ENCODE data around the gene HIVEP3.

DNA sequence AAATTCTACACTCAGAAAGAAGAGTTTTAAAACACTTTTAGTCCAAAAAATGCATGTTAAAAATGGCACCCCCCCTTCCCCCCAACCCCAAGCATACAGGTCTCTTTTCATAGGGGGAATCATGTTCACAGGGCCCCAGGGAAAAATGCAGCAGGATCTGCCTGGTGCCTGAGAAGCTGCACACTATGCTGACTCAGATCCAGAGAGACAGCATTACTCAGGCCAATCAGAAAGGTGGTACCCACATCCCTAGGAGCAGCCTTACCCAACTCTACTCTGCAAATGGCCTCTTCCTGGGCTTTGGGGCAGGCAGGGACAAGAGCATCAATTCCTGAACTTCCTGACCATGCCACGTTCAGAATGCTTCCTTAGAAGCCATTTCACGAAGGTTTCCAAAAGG is 119.0 kb downstream of the HIVEP3 start:
- TF ChIP-seq CTCF (IDR thresholded peaks at IDR 0.05) (no peak), ZNF532 (CRISPR knock-in tag; IDR thresholded peaks at IDR 0.05; ENCODE audit: borderline replicate concordance) (no peak), TP53 (CRISPR knock-in tag; IDR thresholded peaks at IDR 0.05) (no peak), ELF4 (CRISPR knock-in tag; IDR thresholded peaks at IDR 0.05; ENCODE audit: low read depth) (no peak), FOXJ3 (CRISPR knock-in tag; IDR thresholded peaks at IDR 0.05; ENCODE audit: borderline replicate concordance) (no peak), ZNF121 (CRISPR knock-in tag; IDR thresholded peaks at IDR 0.05) (no peak)
- TF ChIP-seq, protein P1, sequence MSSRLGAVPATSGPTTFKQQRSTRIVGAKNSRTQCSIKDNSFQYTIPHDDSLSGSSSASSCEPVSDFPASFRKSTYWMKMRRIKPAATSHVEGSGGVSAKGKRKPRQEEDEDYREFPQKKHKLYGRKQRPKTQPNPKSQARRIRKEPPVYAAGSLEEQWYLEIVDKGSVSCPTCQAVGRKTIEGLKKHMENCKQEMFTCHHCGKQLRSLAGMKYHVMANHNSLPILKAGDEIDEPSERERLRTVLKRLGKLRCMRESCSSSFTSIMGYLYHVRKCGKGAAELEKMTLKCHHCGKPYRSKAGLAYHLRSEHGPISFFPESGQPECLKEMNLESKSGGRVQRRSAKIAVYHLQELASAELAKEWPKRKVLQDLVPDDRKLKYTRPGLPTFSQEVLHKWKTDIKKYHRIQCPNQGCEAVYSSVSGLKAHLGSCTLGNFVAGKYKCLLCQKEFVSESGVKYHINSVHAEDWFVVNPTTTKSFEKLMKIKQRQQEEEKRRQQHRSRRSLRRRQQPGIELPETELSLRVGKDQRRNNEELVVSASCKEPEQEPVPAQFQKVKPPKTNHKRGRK (CRISPR knock-in tag; IDR thresholded peaks at IDR 0.05; ENCODE audit: borderline replicate concordance): no peak
- TF ChIP-seq, protein P2, sequence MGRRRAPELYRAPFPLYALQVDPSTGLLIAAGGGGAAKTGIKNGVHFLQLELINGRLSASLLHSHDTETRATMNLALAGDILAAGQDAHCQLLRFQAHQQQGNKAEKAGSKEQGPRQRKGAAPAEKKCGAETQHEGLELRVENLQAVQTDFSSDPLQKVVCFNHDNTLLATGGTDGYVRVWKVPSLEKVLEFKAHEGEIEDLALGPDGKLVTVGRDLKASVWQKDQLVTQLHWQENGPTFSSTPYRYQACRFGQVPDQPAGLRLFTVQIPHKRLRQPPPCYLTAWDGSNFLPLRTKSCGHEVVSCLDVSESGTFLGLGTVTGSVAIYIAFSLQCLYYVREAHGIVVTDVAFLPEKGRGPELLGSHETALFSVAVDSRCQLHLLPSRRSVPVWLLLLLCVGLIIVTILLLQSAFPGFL (CRISPR knock-in tag; IDR thresholded peaks at IDR 0.05; ENCODE audit: borderline replicate concordance): no peak
- TF ChIP-seq, protein P3, sequence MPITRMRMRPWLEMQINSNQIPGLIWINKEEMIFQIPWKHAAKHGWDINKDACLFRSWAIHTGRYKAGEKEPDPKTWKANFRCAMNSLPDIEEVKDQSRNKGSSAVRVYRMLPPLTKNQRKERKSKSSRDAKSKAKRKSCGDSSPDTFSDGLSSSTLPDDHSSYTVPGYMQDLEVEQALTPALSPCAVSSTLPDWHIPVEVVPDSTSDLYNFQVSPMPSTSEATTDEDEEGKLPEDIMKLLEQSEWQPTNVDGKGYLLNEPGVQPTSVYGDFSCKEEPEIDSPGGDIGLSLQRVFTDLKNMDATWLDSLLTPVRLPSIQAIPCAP (CRISPR knock-in tag; IDR thresholded peaks at IDR 0.05): no peak
- TF ChIP-seq, protein P4, sequence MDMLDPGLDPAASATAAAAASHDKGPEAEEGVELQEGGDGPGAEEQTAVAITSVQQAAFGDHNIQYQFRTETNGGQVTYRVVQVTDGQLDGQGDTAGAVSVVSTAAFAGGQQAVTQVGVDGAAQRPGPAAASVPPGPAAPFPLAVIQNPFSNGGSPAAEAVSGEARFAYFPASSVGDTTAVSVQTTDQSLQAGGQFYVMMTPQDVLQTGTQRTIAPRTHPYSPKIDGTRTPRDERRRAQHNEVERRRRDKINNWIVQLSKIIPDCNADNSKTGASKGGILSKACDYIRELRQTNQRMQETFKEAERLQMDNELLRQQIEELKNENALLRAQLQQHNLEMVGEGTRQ (CRISPR knock-in tag; IDR thresholded peaks at IDR 0.05): no peak

All from WTC11 (cell line).